Mesodermal cell (in vitro differentiated cells): ENCODE results near the gene JAKMIP1.
"Not testable (repeated sequence)": the region's sequence is repeated elsewhere in the genome, so short reads cannot be mapped to it uniquely, and the experiment has no call there.

Experiments
- H3K27ac ChIP-seq: 2 replicates; pipeline ENCODE4 v1.7.0; 2013; ENCODE audit warnings: mild to moderate bottlenecking, low read depth, low read length, moderate library complexity; ENCODE audit not compliant: severe bottlenecking
- H3K36me3 ChIP-seq: 2 replicates; pipeline ENCODE4 v1.7.1; 2013; ENCODE audit warnings: mild to moderate bottlenecking, low read length, moderate library complexity; ENCODE audit not compliant: control insufficient read depth, insufficient read depth
- H3K4me1 ChIP-seq: one replicate; pipeline ENCODE4 v1.7.1; 2013; ENCODE audit warnings: mild to moderate bottlenecking, low read length; ENCODE audit not compliant: insufficient read depth, control insufficient read depth, poor library complexity, severe bottlenecking
- H3K4me3 ChIP-seq: 2 replicates; pipeline ENCODE4 v1.7.0; 2013; ENCODE audit warnings: low read length, control low read depth, mild to moderate bottlenecking; ENCODE audit not compliant: insufficient read depth, poor library complexity, severe bottlenecking; ENCODE audit errors: extremely low read depth
- H3K9me3 ChIP-seq: 2 replicates; pipeline ENCODE4 v1.7.1; 2013; ENCODE audit warnings: mild to moderate bottlenecking, low read length, moderate library complexity; ENCODE audit not compliant: control insufficient read depth
- WGBS, 2 experiments: methylation state at CpG; one replicate each; pipeline ENCODE4 v1.1.5; 2013; ENCODE audit warnings: missing lambda C conversion rate in 2 of 2; ENCODE audit not compliant: insufficient coverage in 2 of 2; 5-methylcytosine and 5-hydroxymethylcytosine counted together

Gene JAKMIP1

GRCh38 chr4:6008766-6009385 is 191.5 kb downstream of the JAKMIP1 start:
- H3K27ac ChIP-seq: no peak overlapping the region
- H3K36me3 ChIP-seq: no peaks in the 10 kb centered on the region
- WGBS, 2 experiments: 85 to 90% methylated on average over 16 to 19 of the region's 19 CpGs
- H3K9me3 ChIP-seq: no peaks in the 10 kb centered on the region
- H3K4me3 ChIP-seq: no peak overlapping the region
- no peaks in the 10 kb centered on the region for H3K4me1 ChIP-seq

- H3K27ac ChIP-seq: no peak overlapping the region
- WGBS, 2 experiments: 9 to 11% methylated on average over 40 to 54 of the region's 54 CpGs
- H3K4me1 ChIP-seq: no peaks in the 10 kb centered on the region
- H3K4me3 ChIP-seq: no peak overlapping the region
- no peaks in the 10 kb centered on the region for H3K36me3 ChIP-seq
- no peaks in the 10 kb centered on the region for H3K9me3 ChIP-seq
Measured at GRCh38 chr4:6008092-6008551, 192.2 kb downstream of the JAKMIP1 start.

DNA sequence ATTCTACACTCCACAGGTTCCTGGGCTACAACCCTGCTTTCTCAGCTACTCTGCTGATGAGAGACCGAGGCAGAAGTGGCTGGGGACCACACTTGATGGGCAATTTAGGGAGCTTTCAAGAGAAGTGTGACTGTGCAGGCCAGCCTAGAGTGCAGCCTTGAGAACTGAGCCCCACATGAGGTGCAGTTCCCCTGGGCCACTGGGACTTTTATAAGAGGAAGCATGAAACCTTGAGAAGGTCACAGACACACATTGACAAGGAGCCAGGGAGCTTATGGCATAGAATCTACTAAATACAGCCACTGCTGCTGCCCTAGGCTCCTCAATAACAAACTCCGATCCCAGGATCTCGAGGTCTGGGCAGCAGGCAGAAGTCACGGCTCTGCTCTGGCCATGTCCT is 195.2 kb downstream of the JAKMIP1 start:
- Histone ChIP-seq H3K4me1 (no peaks in the 10 kb centered on the region), H3K36me3 (no peaks in the 10 kb centered on the region), H3K9me3 (no peaks in the 10 kb centered on the region), H3K4me3 (no peak overlapping the region), H3K27ac (no peak overlapping the region)
- WGBS, 2 experiments: 91 to 98% methylated on average over 4 of the region's 4 CpGs

- H3K36me3 ChIP-seq, H3K4me3 ChIP-seq, H3K27ac ChIP-seq, H3K4me1 ChIP-seq, H3K9me3 ChIP-seq: not testable (repeated sequence)
- WGBS, 2 experiments: 94% methylated on average over 1 of the region's 1 CpG
Measured at GRCh38 chr4:6003485-6003884, 196.9 kb downstream of the JAKMIP1 start.

- no peaks in the 10 kb centered on the region for H3K9me3 ChIP-seq
- H3K36me3 ChIP-seq: no peaks in the 10 kb centered on the region
- H3K27ac ChIP-seq: no peak overlapping the region
- 40% methylated on average over 2 of the region's 3 CpGs; no CpG with 5 or more reads in 1 of the 2 experiments for WGBS, 2 experiments
- H3K4me3 ChIP-seq: no peak overlapping the region
- no peaks in the 10 kb centered on the region for H3K4me1 ChIP-seq
Measured at GRCh38 chr4:6002926-6003325, 197.4 kb downstream of the JAKMIP1 start.

GRCh38 chr4:6002492-6002833 is 197.9 kb downstream of the JAKMIP1 start:
- H3K4me3 ChIP-seq: no peak overlapping the region
- H3K36me3 ChIP-seq: no peaks in the 10 kb centered on the region
- WGBS, 2 experiments: 88 to 94% methylated on average over 2 of the region's 5 CpGs
- no peaks in the 10 kb centered on the region for H3K4me1 ChIP-seq
- H3K27ac ChIP-seq: no peak overlapping the region
- no peaks in the 10 kb centered on the region for H3K9me3 ChIP-seq

DNA sequence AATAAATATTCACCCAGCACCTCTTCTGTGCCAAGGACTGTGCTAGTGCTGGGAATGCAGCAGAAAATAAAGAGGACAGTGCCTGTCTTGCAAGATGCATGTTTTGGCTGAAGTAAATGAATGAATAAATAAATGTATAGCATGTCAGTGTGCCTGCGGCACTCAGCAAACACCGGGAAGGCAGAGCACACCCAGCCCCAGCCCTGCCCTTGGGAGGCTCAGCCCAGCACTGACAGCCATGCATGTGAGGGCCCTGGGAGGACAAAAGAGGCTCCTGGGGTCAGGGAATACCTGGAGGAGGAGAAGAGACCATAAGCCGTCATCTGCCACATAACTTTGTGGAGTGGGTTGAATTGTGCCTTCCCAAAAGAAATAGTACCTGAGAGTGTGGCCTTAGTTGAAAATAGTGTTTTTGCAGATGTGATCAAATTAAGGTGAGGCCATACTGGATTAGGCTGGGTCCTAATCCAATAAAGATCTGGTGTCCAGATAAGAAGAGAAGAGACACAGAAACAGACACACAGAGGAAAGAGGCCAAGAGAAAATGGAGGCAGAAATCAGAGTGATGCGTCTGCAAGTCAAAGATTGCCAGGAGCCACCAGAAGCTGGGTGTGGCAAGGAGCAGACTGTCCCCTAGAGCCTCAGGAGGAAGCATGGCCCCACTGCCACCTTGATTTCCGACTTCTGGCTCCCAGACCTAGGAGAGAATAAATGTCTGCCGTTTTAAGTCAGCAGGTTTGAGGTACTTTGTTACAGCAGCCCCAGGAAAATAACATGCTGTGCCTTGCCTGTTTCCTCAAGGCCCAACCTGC is 198.5 kb downstream of the JAKMIP1 start:
- Histone ChIP-seq H3K9me3 (no peaks in the 10 kb centered on the region), H3K4me1 (no peaks in the 10 kb centered on the region), H3K36me3 (no peaks in the 10 kb centered on the region), H3K4me3 (no peak overlapping the region), H3K27ac (no peak overlapping the region)
- WGBS, 2 experiments: 85 to 86% methylated on average over 5 to 6 of the region's 6 CpGs

- no peaks in the 10 kb centered on the region for H3K9me3 ChIP-seq
- H3K36me3 ChIP-seq: no peaks in the 10 kb centered on the region
- H3K27ac ChIP-seq: no peak overlapping the region
- WGBS, 2 experiments: 91 to 95% methylated on average over 9 of the region's 9 CpGs
- no peaks in the 10 kb centered on the region for H3K4me1 ChIP-seq
- H3K4me3 ChIP-seq: no peak overlapping the region
Measured at GRCh38 chr4:5999830-6000365, 200.5 kb downstream of the JAKMIP1 start.

DNA sequence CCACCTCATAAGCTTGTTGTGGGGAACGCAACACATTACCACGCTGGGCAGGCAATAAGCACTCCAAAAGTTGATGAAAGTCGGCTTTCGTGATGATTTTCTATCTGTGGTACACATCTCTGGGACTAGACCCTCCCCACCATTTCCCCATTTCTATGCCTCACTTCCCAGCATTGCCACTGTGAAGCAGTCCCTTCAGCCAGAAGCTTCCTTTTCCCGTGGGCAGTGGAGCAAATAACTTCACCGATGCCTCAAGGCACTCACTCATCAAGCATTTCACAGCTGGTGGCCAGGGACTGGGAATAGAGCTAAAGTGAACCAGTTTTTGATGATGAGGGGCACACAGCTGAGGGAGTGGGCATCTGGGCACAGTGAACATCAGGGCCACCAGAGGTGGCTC is 201.0 kb downstream of the JAKMIP1 start:
- no peak overlapping the region for H3K27ac ChIP-seq
- H3K4me3 ChIP-seq: no peak overlapping the region
- no peaks in the 10 kb centered on the region for H3K4me1 ChIP-seq
- no peaks in the 10 kb centered on the region for H3K9me3 ChIP-seq
- H3K36me3 ChIP-seq: no peaks in the 10 kb centered on the region
- WGBS, 2 experiments: 70 to 85% methylated on average over 4 to 6 of the region's 6 CpGs

- Histone ChIP-seq H3K27ac (no peak overlapping the region), H3K4me1 (no peaks in the 10 kb centered on the region), H3K36me3 (no peaks in the 10 kb centered on the region), H3K4me3 (no peak overlapping the region), H3K9me3 (no peaks in the 10 kb centered on the region)
- 10 to 11% methylated on average over 9 of the region's 9 CpGs for WGBS, 2 experiments
Measured at GRCh38 chr4:5998333-5998936, 201.9 kb downstream of the JAKMIP1 start.
